SK-N-SH treated with all-trans-retinoic acid at 6 μM for 48 hours (cell line): ENCODE measurements around the gene KRT25.

ENCODE experiments used
- ATAC-seq: fragments of 200-7000 bp; cut with Tn5 transposase; 3 replicates; pipeline ENCODE4 v1.9.1; 2020; ENCODE audit warnings: mild to moderate bottlenecking, moderate library complexity
- ARNTL ChIP-seq: fragments of 450-650 bp; formaldehyde crosslinking; IDR thresholded peaks from 2 replicates; pipeline ENCODE4 v1.5.0; 2020; ENCODE audit warnings: low read depth, mild to moderate bottlenecking, moderate library complexity, borderline replicate concordance
- BACH2 ChIP-seq: fragments of 250-450 bp; sonication (Bioruptor Pico); IDR thresholded peaks from 2 replicates; pipeline ENCODE4 v1.9.0; 2021; ENCODE audit warnings: mild to moderate bottlenecking, borderline replicate concordance
- ESRRG ChIP-seq: fragments of 250-450 bp; sonication (Bioruptor Pico); IDR thresholded peaks from 2 replicates; pipeline ENCODE4 v1.6.1; 2021; ENCODE audit warnings: mild to moderate bottlenecking
- GLIS3 ChIP-seq: fragments of 250-450 bp; sonication (Bioruptor Pico); IDR thresholded peaks from 2 replicates; pipeline ENCODE4 v1.5.0; 2020; ENCODE audit warnings: mild to moderate bottlenecking, moderate library complexity
- ISL1 ChIP-seq: fragments of 250-450 bp; sonication (Bioruptor Pico); IDR thresholded peaks from 2 replicates; pipeline ENCODE4 v2.1.2; 2022; ENCODE audit warnings: mild to moderate bottlenecking, moderate library complexity
- OSR1 ChIP-seq: fragments of 250-450 bp; sonication (Bioruptor Pico); IDR thresholded peaks from 2 replicates; pipeline ENCODE4 v1.8.0; 2022; ENCODE audit warnings: moderate library complexity, mild to moderate bottlenecking, inconsistent platforms
- POU6F1 ChIP-seq: fragments of 250-450 bp; sonication (Bioruptor Pico); IDR thresholded peaks from 2 replicates; pipeline ENCODE4 v1.8.0; 2021; ENCODE audit warnings: low read depth, mild to moderate bottlenecking, moderate library complexity, borderline replicate concordance
- PPARA ChIP-seq: fragments of 250-450 bp; sonication (Bioruptor Pico); IDR thresholded peaks from 2 replicates; pipeline ENCODE4 v1.5.0; 2020; ENCODE audit warnings: mild to moderate bottlenecking, borderline replicate concordance
- RARB ChIP-seq: fragments of 250-450 bp; sonication (Bioruptor Pico); IDR thresholded peaks from 2 replicates; pipeline ENCODE4 v1.8.0; 2021; ENCODE audit warnings: mild to moderate bottlenecking, moderate library complexity
- SNAI2 ChIP-seq: fragments of 250-450 bp; sonication (Bioruptor Pico); IDR thresholded peaks from 2 replicates; pipeline ENCODE4 v1.5.0; 2020; ENCODE audit warnings: mild to moderate bottlenecking, moderate library complexity
- TCF4 ChIP-seq: fragments of 250-450 bp; sonication (Bioruptor Pico); IDR thresholded peaks from 2 replicates; pipeline ENCODE4 v1.8.0; 2021; ENCODE audit warnings: mild to moderate bottlenecking, moderate library complexity, borderline replicate concordance
- TOX ChIP-seq: fragments of 250-450 bp; sonication (Bioruptor Pico); IDR thresholded peaks from 2 replicates; pipeline ENCODE4 v1.8.0; 2021; ENCODE audit warnings: mild to moderate bottlenecking, moderate library complexity, borderline replicate concordance
- ZC3H10 ChIP-seq: fragments of 250-450 bp; sonication (Bioruptor Pico); IDR thresholded peaks from 2 replicates; pipeline ENCODE4 v1.5.1; 2021; ENCODE audit warnings: mild to moderate bottlenecking, moderate library complexity
- ZFP3 ChIP-seq: fragments of 250-450 bp; sonication (Bioruptor Pico); IDR thresholded peaks from 2 replicates; pipeline ENCODE4 v1.5.0; 2020; ENCODE audit warnings: mild to moderate bottlenecking, moderate library complexity
- ZFP30 ChIP-seq: fragments of 450-650 bp; formaldehyde crosslinking; IDR thresholded peaks from 2 replicates; pipeline ENCODE4 v1.5.0; 2022; ENCODE audit warnings: mild to moderate bottlenecking, moderate library complexity
- ZNF565 ChIP-seq: fragments of 450-650 bp; formaldehyde crosslinking; conservative IDR thresholded peaks from 2 replicates; pipeline ENCODE4 v1.5.0; 2020; ENCODE audit warnings: low read depth, mild to moderate bottlenecking, moderate library complexity
- ZNF70 ChIP-seq: fragments of 450-650 bp; formaldehyde crosslinking; IDR thresholded peaks from 2 replicates; pipeline ENCODE4 v1.5.0; 2020; ENCODE audit warnings: mild to moderate bottlenecking, moderate library complexity
- ZNF8 ChIP-seq: fragments of 450-650 bp; formaldehyde crosslinking; IDR thresholded peaks from 2 replicates; pipeline ENCODE4 v1.5.0; 2020; ENCODE audit warnings: mild to moderate bottlenecking, moderate library complexity
- TF ChIP-seq, protein P1 (sequence below): fragments of 250-450 bp; sonication (Bioruptor Pico); IDR thresholded peaks from 2 replicates; pipeline ENCODE4 v1.5.0; 2020; ENCODE audit warnings: mild to moderate bottlenecking, moderate library complexity
- TF ChIP-seq, protein P2 (sequence below): fragments of 250-450 bp; sonication (Bioruptor Pico); IDR thresholded peaks from 2 replicates; pipeline ENCODE4 v1.8.0; 2020; ENCODE audit warnings: mild to moderate bottlenecking, moderate library complexity, borderline replicate concordance
- TF ChIP-seq, protein P3 (sequence below): fragments of 250-450 bp; sonication (Bioruptor Pico); IDR thresholded peaks from 2 replicates; pipeline ENCODE4 v1.5.1; 2020; ENCODE audit warnings: low read depth, mild to moderate bottlenecking, moderate library complexity

KRT25 gene

DNA sequence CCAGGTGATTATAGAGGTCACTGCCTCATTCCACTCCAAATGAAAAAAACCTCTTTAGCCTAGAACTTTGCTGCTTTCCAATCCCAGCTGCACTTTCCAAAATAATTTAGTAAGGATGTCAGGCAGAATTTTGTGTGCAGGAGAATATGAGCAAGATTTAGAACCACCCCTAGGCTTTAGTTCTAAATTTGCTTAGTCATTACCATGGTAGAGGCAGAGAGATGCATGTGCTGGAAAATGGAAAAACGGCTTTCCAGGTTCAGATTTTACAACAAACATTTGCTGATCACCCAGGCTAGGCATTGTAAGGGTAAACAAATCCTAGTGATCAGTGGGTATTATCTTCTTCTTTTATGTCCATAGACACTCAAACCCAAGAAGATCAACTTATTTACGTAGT is 10.5 kb upstream of the KRT25 start:
- no peak for ATAC-seq
- no peak for TF ChIP-seq ESRRG (CRISPR knock-in tag)
- no peak for TF ChIP-seq ZC3H10 (CRISPR knock-in tag)
- no peak for TF ChIP-seq RARB (CRISPR knock-in tag)
- TF ChIP-seq POU6F1 (CRISPR knock-in tag) = no peak
- no peak for TF ChIP-seq TCF4
- no peak for TF ChIP-seq ZFP3
- no peak for TF ChIP-seq BACH2 (CRISPR knock-in tag)
- TF ChIP-seq SNAI2 = no peak
- no peak for TF ChIP-seq ZFP30
- TF ChIP-seq ZNF70 (CRISPR knock-in tag) = no peak
- TF ChIP-seq, protein P1, sequence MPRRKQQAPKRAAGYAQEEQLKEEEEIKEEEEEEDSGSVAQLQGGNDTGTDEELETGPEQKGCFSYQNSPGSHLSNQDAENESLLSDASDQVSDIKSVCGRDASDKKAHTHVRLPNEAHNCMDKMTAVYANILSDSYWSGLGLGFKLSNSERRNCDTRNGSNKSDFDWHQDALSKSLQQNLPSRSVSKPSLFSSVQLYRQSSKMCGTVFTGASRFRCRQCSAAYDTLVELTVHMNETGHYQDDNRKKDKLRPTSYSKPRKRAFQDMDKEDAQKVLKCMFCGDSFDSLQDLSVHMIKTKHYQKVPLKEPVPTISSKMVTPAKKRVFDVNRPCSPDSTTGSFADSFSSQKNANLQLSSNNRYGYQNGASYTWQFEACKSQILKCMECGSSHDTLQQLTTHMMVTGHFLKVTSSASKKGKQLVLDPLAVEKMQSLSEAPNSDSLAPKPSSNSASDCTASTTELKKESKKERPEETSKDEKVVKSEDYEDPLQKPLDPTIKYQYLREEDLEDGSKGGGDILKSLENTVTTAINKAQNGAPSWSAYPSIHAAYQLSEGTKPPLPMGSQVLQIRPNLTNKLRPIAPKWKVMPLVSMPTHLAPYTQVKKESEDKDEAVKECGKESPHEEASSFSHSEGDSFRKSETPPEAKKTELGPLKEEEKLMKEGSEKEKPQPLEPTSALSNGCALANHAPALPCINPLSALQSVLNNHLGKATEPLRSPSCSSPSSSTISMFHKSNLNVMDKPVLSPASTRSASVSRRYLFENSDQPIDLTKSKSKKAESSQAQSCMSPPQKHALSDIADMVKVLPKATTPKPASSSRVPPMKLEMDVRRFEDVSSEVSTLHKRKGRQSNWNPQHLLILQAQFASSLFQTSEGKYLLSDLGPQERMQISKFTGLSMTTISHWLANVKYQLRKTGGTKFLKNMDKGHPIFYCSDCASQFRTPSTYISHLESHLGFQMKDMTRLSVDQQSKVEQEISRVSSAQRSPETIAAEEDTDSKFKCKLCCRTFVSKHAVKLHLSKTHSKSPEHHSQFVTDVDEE (CRISPR knock-in tag) = no peak
- no peak for TF ChIP-seq ZNF565 (CRISPR knock-in tag)
- TF ChIP-seq ARNTL (CRISPR knock-in tag) = no peak
- TF ChIP-seq, all 23 proteins: peak for 0

GRCh38 chr17:40763752-40764151 is 8.6 kb upstream of the KRT25 start:
- ATAC-seq = no peak
- TF ChIP-seq ESRRG (CRISPR knock-in tag) (no peak), ZC3H10 (CRISPR knock-in tag) (no peak)

DNA sequence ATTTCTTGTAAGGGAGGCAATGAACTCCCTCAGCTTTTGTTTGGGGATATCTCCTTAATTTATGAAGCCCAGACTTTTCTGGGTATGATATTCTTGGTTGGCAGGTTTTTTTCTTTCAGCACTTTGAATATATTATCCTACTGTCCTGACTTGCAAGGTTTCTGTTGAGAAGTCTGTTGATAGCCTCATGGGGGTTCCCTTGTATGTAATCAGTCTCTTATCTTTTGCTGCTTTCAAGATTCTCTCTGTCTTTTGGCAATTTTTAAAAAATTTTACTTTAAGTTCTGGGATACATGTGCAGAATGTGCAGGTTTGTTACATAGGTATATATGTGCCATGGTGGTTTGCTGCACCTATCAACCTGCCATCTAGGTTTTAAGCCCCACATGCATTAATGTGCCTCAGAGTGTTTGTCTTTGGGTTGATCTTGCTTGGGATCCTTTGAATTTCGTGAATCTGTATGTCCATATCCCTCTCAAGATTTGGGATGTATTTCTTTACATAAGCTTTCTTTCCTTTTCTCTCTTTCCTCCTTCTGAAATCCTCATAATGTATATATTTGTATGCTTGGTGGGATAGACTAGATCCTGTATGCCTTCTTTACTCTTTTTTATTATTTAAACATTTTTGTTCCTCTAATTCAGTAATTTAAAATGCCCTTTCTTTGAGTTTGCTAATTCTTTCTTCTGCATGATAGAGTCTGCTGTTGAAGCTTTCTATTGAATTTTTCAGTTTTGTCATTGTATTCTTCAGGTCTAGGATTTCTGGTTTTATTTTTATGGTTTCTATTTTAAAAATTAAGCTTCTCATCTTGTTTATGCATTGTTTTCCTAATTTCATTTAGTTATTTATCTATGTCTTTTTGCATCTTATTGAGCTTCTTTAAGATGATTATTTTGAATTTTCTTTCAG is 5.2 kb upstream of the KRT25 start:
- no peak for ATAC-seq
- TF ChIP-seq PPARA (CRISPR knock-in tag) (no peak), ISL1 (CRISPR knock-in tag) (no peak), GLIS3 (no peak), ZFP3 (no peak), BACH2 (CRISPR knock-in tag) (no peak)
- TF ChIP-seq, protein P1 (CRISPR knock-in tag) = no peak

- no peak for ATAC-seq
These were observed 1.3 kb downstream of the KRT25 start for GRCh38 chr17:40753804-40754203.

More at GRCh38 chr17:40753804-40754203, 1.3 kb downstream of the KRT25 start:
- TF ChIP-seq ZC3H10 (CRISPR knock-in tag) (no peak), ZNF70 (CRISPR knock-in tag) (no peak), BACH2 (CRISPR knock-in tag) (no peak), TOX (CRISPR knock-in tag) (no peak), ZNF8 (no peak), OSR1 (CRISPR knock-in tag) (no peak), ZFP30 (no peak), ARNTL (CRISPR knock-in tag) (no peak), ESRRG (CRISPR knock-in tag) (no peak), POU6F1 (CRISPR knock-in tag) (no peak), RARB (CRISPR knock-in tag) (no peak), PPARA (CRISPR knock-in tag) (no peak), TCF4 (no peak)
- TF ChIP-seq, protein P2, sequence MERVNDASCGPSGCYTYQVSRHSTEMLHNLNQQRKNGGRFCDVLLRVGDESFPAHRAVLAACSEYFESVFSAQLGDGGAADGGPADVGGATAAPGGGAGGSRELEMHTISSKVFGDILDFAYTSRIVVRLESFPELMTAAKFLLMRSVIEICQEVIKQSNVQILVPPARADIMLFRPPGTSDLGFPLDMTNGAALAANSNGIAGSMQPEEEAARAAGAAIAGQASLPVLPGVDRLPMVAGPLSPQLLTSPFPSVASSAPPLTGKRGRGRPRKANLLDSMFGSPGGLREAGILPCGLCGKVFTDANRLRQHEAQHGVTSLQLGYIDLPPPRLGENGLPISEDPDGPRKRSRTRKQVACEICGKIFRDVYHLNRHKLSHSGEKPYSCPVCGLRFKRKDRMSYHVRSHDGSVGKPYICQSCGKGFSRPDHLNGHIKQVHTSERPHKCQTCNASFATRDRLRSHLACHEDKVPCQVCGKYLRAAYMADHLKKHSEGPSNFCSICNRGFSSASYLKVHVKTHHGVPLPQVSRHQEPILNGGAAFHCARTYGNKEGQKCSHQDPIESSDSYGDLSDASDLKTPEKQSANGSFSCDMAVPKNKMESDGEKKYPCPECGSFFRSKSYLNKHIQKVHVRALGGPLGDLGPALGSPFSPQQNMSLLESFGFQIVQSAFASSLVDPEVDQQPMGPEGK (CRISPR knock-in tag) = no peak
- TF ChIP-seq, protein P3, sequence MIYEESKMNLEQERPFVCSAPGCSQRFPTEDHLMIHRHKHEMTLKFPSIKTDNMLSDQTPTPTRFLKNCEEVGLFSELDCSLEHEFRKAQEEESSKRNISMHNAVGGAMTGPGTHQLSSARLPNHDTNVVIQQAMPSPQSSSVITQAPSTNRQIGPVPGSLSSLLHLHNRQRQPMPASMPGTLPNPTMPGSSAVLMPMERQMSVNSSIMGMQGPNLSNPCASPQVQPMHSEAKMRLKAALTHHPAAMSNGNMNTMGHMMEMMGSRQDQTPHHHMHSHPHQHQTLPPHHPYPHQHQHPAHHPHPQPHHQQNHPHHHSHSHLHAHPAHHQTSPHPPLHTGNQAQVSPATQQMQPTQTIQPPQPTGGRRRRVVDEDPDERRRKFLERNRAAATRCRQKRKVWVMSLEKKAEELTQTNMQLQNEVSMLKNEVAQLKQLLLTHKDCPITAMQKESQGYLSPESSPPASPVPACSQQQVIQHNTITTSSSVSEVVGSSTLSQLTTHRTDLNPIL = no peak
